Caki2 (cell line): ENCODE results near the gene HES5. TPM values are rescaled to one million over a fixed set of nuclear protein-coding genes. Genes with fewer than 3 reads are reported as not detected.
"Not testable (repeated sequence)": the region's sequence is repeated elsewhere in the genome, so short reads cannot be mapped to it uniquely, and the experiment has no call there.

Experiments used
- DNase-seq: peaks from one replicate; pipeline ENCODE4 v3.0.0-alpha.2; 2015; ENCODE audit warnings: low read depth
- in situ Hi-C: cut with HindIII; loops from 2 replicates; pipeline ENCODE4 v1.10.0; 2016; ENCODE audit warnings: low sequenced_read_pairs, low pct_unique_long_range_greater_than_20kb, mixed read lengths
- total RNA-seq: library from RNA; depleted of rRNA; stranded (reverse); fragments of >200 nt; shearing (Covaris generic); gene quantifications from 2 replicates; pipeline ENCODE4 v1.2.3, GENCODE V29; 2014; ENCODE audit warnings: low replicate concordance

HES5 gene
- total RNA-seq, 1 experiment from 2014 or later, result not detected

DNA sequence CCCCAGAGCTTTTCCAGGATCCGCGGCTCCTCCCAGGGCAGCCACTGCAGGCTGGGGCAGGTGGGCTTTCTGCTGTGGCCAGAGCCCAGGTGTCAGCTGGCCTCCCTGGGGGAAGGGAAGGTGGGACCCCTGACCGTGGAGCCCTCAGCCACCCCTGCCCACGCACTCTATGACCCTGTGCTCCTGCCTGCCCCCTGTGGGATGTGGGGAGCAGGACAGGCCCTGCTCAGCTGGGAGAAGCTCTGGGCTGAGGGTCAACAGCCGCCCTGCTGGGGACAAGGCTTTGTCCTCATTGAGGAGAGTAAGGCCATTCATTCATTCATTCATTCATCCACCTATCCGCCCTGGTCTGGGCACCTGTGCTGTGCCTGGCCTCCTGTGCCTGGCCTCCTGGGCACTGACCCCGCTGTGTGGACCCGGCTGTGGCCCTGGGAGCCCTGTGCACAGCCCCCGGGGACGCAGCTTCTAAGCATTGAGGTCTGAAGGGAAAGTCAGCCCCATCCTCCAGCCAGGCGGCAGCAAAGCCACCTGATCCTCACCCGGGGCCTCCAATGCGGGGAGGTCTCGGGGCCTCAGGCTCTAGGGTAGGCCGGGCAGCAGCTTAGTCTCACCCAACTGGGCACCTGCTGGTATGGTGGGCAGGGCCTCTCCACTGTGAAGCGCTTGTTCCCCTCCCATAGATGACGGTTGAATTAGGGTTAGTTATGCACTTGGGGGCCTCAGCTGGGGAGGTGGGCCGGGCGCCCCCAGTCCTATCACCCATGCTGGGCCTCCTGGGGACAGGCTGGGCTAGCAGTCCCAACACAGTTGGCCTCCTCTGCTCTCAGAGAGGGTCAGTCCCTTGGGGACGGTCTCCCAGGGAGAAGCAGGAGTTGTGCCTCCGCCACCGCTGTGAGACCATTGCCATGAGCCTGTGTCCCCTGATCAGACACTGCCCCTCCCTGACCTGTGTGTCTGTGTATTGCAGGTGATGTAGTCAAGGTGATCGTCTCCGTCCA is 32.1 kb upstream of the HES5 start:
- in situ Hi-C loops, result no loop called here
- DNase-seq, result no peak

GRCh38 chr1:2561446-2561845 is 31.4 kb upstream of the HES5 start:
- in situ Hi-C loops, result no loop called here
- DNase-seq, result no peak

- DNase-seq, result no peak
- in situ Hi-C loops, result no loop called here
These were observed 30.4 kb upstream of the HES5 start for GRCh38 chr1:2560299-2561073.

DNA sequence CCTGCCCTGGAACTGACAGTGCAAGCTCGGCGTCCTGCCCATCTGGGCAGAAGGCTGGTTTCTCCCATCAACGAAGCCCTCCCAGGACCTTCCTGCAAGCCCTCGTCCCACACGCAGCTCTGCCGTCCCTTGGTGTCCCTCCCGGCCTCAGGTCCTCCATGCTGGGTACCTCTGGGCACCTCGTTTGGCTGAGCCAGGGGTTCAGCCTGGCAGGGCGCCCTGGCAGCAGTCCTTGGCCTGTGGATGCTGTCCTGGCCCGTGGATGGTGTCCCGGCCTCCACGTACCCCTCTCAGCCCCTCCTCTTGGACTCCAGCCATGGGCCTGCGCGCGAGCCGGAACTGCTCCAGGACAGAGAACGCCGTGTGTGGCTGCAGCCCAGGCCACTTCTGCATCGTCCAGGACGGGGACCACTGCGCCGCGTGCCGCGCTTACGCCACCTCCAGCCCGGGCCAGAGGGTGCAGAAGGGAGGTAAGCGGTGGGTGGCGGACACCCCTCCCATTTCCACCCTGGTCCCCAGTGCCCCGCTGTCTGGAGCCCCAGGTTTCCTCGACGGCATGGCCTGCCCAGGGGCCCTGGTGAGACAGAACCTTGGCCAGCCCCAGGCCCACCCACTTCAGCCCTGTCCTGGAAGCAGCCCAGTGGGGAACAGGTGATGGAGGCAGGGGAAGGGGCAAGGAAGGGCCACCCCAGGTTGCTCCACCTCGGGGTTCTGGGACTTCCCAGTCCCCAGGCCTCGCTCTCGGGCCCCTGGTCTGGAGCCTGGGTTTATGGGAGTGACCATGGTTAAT is 29.6 kb upstream of the HES5 start:
- DNase-seq, result no peak
- in situ Hi-C loops, result no loop called here

- in situ Hi-C loops, result no loop called here
- DNase-seq, result no peak
These were observed 28.8 kb upstream of the HES5 start for GRCh38 chr1:2558861-2559260.

DNA sequence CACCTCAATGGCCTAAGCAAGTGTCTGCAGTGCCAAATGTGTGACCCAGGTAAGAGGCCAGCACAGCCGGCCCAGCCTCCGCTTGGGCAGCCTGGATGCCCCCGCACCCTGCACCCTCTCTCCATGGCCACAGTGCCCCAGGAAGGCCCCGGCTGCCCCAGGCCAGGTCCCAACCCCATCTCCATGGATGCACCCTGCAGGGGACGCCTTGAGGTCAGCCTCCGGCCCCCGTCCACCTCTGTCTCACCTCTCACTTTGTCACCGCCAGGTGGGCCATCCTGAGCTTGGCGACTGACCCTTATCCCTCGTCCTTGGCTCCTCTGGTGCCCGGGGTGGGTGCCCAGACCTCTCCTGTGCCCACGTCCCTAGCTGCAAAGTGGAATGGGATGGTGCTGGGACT is 28.4 kb upstream of the HES5 start:
- in situ Hi-C loops, result no loop called here
- DNase-seq, result no peak

DNA sequence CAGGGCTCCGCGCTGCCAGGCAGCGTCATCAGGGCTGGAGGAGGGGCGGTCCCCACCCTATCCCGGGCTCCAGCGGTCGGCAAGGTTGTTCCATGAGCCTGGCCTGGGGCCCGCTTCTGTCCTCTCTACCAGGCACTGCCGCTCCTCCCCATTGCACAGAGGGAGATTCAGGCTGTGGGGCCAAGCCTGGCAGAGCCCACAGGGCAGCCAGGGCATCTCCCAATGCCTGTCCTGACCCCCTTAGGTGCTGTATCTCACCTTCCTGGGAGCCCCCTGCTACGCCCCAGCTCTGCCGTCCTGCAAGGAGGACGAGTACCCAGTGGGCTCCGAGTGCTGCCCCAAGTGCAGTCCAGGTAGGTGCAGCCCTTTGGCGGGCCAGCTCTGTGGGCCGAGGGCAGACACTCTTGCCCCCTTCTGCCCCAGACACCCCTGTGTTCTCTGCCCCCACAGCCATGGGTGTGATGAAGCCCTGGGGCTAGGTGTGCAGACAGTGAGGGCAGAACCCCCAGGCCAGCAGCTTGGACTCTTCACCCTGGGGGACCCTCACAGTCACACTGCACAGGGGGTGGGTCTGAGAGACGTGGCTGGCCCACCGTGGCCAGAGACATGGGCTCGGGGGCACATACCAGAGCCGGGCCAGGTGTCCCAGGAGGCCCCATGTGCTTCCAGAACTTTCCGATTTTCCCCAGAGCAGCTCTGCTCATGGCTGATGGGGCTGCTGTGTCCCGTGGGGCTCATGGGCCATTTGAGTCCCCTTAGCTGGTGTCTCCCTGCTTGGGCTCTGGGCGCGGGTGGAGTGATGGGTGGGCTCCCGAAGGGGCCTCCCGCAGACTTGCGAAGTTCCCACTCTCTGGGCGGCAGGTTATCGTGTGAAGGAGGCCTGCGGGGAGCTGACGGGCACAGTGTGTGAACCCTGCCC is 27.7 kb upstream of the HES5 start:
- DNase-seq, result no peak
- in situ Hi-C loops, result no loop called here

DNA sequence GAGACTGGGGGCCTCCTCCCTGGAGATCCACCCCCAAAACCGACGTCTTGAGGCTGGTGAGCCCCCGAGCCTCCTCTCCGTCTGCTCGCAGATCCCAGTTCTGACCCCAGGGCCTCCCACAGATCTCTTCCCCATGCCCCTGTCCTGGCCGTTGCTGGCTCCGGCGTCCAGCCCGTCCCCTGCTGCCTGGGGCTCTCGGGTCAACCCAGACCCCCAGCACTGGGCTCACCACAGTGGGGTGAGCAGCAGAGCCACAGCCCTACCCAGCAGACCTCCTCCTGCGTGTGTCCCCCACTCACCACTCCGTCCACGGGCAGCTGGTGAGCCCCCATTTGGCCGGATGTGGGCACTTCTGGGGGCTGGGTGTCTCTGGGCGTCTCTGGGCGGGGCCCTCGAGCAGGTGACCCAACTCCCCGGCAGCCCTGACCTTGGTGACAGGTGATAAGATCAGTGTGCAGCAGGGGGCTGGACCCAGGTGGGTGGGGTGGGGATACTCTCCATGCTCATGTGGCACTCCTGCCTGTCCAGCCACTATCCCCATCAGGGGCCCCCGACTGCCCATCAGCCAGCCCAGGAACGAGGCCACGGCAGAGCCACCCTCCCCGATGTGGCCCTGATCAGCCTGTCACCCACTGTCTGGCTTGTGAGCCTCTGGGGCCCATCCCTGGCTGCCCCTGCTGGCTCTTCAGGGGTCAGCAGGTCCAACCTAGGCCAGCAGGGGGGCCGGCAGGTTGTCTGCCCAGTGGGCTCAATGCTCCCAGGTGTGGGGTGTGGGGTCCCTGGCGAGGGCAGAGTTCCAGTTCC is 26.8 kb upstream of the HES5 start:
- in situ Hi-C loops, result no loop called here
- DNase-seq, result no peak

- in situ Hi-C loops, result no loop called here
- no peak for DNase-seq
These were observed 26.2 kb upstream of the HES5 start, which contains the start of gene TNFRSF14 for GRCh38 chr1:2556277-2556677. TNFRSF14 (plus strand) TSS chr1:2556371; CDS start chr1:2556665, 294 bp downstream.

DNA sequence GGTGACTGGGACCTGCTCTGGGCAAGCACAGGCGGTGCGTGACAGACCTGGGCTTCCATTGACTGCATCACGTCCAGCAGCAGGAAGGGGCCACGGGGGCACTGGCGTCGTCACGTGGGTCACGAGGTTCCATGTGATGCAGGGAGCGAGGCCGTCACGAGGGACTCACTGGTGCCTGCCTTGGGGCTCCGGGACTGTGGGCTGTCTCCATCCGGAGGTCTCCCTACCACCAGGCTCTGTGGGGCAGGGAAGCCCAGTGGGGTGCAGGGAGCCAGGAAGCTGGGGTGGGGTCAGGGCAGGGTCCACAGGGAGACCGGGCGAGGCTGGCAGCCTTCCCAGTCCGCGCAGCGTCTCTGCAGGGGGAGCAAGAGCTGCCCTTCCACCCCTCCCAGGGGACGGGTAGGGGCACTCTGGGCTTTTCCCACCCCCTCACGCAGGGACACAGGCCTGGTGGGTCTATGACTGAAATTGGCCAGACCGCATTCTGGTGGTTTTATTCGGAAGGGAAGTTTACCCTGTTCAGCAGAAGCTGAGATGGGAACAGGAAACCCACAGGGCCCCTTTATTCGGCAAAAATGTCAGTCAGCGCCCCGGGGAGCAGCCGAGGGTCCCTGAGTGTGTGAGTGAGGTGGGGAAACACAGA is 25.7 kb upstream of the HES5 start:
- DNase-seq, result no peak
- in situ Hi-C loops, result no loop called here

DNA sequence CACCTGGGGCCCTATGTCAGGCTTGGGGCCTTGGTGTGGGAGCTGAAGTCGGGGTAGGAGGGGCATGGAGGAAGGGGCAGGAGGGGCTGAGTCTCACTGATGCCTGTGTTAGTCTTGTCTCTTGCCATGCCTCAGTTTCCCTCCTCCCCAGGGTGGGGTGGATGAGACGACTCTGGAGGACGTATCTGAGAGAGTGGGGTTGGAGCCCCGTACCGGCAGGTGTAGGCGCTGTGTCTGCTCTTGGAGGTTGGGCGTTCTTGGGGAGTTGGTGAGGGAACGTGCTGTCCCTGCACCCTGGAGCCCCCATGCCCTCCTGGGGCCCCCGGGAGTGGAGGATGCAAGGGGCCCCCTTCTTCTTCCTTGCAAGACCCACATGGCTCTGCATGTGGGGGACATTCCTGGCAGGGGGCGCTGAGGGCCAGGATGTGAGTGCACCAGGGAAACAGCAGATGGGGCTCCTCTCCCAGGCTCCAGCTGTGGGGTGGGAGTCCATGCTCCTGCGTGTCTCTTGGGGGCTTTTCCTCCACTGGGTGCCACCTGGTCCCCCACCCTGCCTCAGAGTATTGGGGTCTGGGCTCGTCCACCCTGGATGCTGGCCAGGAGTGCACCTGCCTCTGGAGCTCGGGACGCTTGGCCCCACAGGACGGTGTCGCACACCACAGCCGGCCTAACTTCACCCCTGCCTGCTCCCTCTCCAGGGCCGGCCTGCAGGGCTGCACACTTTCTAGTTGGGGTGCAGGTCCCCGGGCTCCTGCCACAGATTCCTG is 24.7 kb upstream of the HES5 start:
- in situ Hi-C loops, result no loop called here
- no peak for DNase-seq

DNA sequence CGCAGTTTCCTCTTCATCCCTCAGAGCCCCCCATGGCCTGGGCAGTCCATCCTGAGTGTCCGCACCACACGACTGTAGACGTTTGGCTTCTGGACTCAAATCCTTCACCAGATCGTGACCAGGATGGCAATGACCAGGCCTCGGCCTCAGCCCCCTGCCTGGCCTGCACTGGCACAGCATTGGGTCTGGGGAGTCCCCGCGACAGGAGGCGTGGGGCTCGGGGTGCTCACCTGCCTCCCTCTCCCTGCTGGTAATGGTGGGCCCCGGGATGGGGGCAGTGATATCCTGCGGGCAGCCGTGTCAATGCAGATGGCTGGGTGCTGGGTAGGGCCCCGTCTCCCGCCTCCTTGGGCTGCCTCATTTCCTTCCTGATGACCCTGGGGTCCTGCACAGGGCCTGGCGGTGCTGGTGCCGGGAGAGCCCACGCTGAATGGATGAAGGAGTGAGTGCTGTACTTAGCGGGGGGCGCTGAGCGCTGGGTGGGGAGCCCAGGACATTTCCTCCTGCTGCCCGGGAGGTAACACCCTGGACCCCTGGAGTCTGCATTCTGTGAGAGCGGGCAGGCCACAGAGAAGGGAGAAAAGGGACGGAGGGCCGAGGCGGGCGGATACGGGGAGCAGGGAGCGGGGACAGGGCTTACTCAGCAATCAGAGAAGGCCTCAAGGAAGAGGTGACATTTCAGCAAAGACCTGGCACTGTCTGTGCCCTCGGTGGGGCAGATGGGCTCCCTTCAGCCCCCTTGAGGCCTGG is 24.0 kb upstream of the HES5 start:
- in situ Hi-C loops, result no loop called here
- no peak for DNase-seq

GRCh38 chr1:2553076-2553475 is 23.0 kb upstream of the HES5 start:
- in situ Hi-C loops, DNase-seq: not testable (repeated sequence)

DNA sequence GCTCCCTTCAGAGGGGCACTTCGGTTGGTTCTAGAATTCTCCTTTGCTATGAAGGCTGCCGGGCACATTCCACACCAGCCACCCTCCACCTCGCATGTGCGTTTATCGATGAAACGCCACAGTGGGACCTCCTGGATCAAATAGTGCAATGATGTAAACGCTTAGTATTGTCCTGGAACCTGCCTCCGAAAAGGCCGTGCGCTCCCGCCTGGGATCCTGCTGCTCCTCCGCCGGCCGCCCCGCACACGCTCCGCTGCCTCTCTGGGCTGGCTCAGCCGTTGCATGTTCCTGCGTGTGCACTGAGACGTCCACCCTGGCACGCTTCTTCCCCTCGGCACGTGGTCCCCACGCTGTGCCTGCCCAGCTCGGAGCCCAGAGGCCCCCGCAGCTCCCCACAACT is 22.1 kb upstream of the HES5 start:
- no peak for DNase-seq
- in situ Hi-C loops, result no loop called here

- in situ Hi-C loops, DNase-seq: not testable (repeated sequence)
These were observed 21.5 kb upstream of the HES5 start for GRCh38 chr1:2551544-2551943.
